GM12875 (cell line): ENCODE results near the gene IFT57.
A peak's percentile ranks its signal among the peaks of the same experiment; 100 is the strongest.
"Not testable (repeated sequence)": the region's sequence is repeated elsewhere in the genome, so short reads cannot be mapped to it uniquely, and the experiment has no call there.

Source experiments
- H3K4me3 ChIP-seq: one replicate; pipeline ENCODE4 v1.5.1; 2011; ENCODE audit warnings: low read depth, low read length, control low read depth
- TF ChIP-seq, protein P1 (sequence below): IDR thresholded peaks from 2 replicates; pipeline ENCODE4 v1.5.1; 2011; ENCODE audit warnings: low read depth, mild to moderate bottlenecking, control low read depth, inconsistent platforms, low read length, moderate library complexity, borderline replicate concordance; ENCODE audit not compliant: insufficient read depth

Gene IFT57, protein sequence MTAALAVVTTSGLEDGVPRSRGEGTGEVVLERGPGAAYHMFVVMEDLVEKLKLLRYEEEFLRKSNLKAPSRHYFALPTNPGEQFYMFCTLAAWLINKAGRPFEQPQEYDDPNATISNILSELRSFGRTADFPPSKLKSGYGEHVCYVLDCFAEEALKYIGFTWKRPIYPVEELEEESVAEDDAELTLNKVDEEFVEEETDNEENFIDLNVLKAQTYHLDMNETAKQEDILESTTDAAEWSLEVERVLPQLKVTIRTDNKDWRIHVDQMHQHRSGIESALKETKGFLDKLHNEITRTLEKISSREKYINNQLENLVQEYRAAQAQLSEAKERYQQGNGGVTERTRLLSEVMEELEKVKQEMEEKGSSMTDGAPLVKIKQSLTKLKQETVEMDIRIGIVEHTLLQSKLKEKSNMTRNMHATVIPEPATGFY

DNA sequence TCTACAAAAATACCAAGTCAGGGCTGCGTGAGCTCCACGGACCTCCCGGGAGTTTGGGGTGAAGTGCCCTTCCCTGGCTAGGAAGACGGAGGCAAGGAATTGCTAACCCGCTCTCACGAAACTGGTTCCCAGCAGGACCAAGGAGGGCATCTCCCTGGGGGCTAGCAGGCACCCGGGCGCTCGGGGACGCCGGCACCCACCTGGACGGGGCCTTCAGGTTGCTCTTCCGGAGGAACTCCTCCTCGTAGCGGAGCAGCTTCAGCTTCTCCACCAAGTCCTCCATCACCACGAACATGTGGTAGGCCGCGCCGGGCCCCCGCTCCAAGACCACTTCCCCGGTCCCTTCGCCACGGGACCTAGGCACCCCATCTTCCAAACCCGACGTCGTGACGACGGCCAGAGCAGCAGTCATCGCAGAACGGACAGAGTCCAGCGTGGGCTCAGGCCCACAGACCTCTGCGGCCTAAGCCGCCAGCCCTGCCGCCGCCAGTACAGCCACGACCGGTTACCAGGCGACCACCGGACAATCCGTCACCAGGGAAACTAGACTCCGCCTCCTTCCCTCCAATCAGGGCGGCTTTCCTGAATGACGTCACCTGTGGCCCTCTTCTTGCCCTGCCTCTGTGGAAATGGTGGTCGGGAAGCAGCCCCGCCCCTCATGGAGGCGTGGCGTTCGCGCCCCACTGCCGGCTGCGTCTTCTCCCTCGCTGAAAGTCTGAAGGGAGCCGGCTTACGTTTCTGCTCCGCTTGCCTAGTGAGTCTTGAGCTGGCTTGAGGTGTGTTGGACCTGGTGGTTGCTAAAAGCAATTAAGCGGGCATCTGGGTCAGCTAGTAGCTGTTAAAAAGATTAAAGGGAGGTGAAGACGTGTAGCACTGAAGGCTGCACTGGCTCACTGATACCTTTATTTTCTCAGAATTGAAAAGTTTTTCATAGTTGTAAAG is at the start of gene IFT57:
IFT57 (minus strand) TSS at position 514 of the 942 bp plus-strand sequence; CDS start at position 412, 102 bp downstream.
- H3K4me3 ChIP-seq, result peak within 1 kb of the TSS; percentile 82
- TF ChIP-seq, protein P1, sequence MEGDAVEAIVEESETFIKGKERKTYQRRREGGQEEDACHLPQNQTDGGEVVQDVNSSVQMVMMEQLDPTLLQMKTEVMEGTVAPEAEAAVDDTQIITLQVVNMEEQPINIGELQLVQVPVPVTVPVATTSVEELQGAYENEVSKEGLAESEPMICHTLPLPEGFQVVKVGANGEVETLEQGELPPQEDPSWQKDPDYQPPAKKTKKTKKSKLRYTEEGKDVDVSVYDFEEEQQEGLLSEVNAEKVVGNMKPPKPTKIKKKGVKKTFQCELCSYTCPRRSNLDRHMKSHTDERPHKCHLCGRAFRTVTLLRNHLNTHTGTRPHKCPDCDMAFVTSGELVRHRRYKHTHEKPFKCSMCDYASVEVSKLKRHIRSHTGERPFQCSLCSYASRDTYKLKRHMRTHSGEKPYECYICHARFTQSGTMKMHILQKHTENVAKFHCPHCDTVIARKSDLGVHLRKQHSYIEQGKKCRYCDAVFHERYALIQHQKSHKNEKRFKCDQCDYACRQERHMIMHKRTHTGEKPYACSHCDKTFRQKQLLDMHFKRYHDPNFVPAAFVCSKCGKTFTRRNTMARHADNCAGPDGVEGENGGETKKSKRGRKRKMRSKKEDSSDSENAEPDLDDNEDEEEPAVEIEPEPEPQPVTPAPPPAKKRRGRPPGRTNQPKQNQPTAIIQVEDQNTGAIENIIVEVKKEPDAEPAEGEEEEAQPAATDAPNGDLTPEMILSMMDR, result no peak

DNA sequence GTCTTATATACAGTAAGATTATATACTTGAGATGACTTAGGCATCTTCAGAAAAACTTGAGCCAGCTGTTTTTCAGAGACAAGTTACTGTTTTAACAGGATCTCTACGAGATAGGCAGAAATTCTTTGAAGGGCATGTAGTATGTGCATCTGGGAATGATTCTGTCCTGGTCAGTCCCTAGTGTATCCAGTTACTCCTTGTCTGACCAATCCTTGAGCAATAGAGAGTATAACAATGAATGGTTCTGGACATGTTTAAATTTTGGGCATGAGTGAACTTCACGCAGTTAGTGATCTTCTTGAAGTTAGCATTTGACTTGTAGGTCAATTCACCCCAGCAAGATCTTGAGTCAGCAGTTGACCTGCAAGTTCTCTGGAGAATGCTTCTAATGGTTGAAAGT is 49.4 kb upstream of the IFT57 start:
- TF ChIP-seq, protein P1, result no peak
- H3K4me3 ChIP-seq, result no peak overlapping the region

DNA sequence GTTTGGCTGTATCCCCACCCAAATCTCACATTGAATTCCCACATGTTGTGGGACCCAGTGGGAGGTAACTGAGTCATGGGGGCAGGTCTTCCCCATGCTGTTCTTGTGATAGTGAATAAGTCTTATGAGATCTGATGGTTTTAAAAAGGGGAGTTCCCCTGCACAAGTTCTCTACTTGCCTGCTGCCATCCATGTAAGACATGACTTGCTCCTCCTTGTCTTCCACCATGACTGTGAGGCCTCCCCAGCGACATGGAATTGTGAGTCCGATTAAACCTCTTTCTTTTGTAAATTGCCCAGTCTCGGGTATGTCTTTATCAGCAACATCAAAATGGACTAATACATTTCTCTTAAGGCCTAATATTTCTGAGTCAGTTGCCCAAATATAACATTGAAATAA is 46.0 kb upstream of the IFT57 start:
- H3K4me3 ChIP-seq, result not testable (repeated sequence)

DNA sequence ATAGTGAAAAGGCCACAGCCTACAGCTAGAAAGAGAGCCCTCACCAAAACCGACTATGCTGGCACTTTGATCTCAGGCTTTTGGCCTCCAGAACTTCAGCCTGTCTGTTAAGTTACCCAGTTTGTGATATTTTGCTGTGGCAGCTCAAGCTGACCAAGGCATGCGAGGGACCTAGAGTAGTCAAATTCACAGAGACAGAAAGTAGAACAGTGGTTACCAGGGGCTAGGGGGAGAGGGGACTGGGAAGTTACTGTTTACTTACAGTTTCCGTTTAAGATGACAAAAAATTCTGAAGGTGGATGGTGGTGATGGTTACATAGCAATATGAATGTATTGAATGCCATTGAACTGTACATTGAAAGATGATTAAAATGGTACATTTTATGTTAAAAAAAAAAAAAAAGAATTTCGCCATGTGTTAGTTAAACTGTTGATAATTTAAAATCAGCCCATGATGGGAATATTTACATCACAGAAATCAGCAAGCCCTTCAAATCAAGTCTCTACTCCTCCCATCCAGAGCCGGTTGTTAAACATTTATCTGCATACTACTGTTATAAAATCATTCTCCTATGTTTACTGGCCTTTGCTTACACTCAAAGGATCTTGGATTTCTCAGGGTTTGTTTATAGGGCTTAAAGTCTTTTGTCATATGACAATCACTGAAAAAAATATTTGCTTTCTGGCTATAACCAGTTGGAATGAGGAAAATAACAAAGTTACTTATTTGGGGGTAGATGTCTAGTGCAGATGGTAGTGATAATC is 42.5 kb upstream of the IFT57 start:
- H3K4me3 ChIP-seq, result not testable (repeated sequence)

DNA sequence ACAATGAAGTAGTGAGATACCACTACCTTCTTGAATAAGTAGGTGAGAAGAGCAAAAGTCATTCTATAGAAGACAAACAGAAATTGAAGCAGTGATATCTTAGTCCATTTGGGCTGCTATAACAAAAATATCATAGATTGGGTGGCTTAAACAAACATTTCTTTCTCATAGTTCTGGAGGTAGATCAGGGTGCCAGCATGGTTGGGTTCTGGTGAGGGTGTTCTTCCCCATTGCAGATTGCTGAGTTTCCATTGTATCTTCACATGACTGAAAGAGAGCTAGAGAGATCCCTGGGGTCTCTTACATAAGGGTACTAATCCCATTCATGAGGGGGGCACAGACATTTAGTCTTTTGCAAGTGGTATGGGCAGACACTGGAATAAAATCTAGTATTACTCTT is 32.9 kb upstream of the IFT57 start:
- TF ChIP-seq, protein P1, result no peak
- no peak overlapping the region for H3K4me3 ChIP-seq

DNA sequence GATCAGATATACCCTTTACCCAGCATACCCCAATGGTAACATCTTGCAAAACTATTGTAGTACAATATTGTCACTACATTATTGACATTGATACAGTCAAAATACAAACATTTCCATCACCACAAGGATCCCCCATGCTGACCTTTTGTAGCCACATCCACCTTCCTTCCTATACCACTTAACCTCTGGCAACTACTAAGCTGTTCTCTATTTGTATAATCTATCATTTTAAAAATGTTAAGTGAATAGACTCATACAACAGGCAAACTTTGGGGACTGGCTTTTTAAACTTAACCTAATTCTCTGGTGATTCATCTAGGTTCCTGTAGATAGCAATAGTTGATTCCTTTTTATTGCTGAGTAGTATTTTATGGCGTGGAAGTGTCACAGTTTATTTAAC is 29.6 kb upstream of the IFT57 start:
- TF ChIP-seq, protein P1, result no peak
- H3K4me3 ChIP-seq, result no peak overlapping the region

DNA sequence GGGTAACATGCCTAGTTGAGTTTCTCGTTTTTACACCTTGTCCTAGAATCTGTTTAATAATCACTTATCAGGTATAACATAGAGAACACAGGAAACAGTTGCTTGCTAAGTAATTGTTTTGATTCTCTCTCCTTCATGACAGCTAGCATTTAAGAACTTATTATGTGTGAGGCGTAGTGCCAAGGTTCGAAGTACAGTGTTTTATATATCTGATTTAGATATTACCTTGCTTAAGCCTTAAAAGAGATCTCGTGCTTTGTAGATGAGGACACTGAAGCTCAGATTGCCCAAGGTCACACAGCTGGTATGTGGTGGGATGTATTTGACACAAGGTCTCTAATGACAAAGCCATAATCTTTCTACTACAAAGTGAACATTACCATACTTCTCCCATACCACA is 29.0 kb upstream of the IFT57 start:
- no peak overlapping the region for H3K4me3 ChIP-seq
- TF ChIP-seq, protein P1, result no peak
